ENCODE results near the gene KCTD16.

DNA sequence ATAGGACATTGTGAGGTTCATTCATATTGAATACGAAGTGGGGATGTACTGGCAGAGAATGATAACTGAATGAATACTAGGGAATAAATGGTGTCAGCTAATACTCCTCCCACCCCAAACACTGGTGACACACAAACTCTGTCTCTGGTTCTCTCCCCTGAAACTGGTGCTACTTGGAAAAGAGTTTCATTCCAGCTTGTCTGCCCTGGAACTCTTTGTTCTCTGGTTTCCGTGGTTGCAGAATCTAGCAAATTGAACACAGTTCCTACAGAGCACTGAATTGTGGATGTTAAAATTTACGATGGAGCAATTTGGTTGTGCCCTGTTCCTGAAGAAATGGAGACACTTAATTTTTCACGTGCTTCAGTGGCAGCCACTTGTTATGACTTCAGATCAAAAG, 181.7 kb downstream of the KCTD16 start:
- TF ChIP-seq, protein P1, sequence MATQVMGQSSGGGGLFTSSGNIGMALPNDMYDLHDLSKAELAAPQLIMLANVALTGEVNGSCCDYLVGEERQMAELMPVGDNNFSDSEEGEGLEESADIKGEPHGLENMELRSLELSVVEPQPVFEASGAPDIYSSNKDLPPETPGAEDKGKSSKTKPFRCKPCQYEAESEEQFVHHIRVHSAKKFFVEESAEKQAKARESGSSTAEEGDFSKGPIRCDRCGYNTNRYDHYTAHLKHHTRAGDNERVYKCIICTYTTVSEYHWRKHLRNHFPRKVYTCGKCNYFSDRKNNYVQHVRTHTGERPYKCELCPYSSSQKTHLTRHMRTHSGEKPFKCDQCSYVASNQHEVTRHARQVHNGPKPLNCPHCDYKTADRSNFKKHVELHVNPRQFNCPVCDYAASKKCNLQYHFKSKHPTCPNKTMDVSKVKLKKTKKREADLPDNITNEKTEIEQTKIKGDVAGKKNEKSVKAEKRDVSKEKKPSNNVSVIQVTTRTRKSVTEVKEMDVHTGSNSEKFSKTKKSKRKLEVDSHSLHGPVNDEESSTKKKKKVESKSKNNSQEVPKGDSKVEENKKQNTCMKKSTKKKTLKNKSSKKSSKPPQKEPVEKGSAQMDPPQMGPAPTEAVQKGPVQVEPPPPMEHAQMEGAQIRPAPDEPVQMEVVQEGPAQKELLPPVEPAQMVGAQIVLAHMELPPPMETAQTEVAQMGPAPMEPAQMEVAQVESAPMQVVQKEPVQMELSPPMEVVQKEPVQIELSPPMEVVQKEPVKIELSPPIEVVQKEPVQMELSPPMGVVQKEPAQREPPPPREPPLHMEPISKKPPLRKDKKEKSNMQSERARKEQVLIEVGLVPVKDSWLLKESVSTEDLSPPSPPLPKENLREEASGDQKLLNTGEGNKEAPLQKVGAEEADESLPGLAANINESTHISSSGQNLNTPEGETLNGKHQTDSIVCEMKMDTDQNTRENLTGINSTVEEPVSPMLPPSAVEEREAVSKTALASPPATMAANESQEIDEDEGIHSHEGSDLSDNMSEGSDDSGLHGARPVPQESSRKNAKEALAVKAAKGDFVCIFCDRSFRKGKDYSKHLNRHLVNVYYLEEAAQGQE (IDR thresholded peaks at IDR 0.05; ENCODE audit: low read depth), result no peak
- TF ChIP-seq POLR2A (IDR thresholded peaks at IDR 0.05; ENCODE audit: borderline replicate concordance, extremely low read depth, insufficient read depth, insufficient read length) (no peak), SRF (IDR thresholded peaks at IDR 0.05; ENCODE audit: low read depth) (no peak)

Measured in HCT116 (cell line).